Type B pancreatic cell (in vitro differentiated cells): Measurements from ENCODE around the gene GATB. TPM values are rescaled to one million over a fixed set of nuclear protein-coding genes. Genes with fewer than 3 reads are reported as not detected.

ENCODE experiments used
- DNase-seq: peaks from one replicate; pipeline ENCODE4 v3.0.0; 2021; ENCODE audit warnings: mixed read lengths; ENCODE audit not compliant: unreplicated experiment; ENCODE audit errors: extremely low spot score
- H3K27ac Mint-ChIP-seq: 2 replicates; pipeline ENCODE4 v1.8.0; 2021; ENCODE audit warnings: mild to moderate bottlenecking, mixed read lengths
- H3K27me3 Mint-ChIP-seq: 2 replicates; pipeline ENCODE4 v1.8.0; 2021; ENCODE audit warnings: mixed read lengths
- H3K36me3 Mint-ChIP-seq: 2 replicates; pipeline ENCODE4 v1.8.0; 2021; ENCODE audit warnings: mixed read lengths
- H3K4me1 Mint-ChIP-seq: one replicate; pipeline ENCODE4 v1.8.0; 2021; ENCODE audit warnings: mixed read lengths; ENCODE audit not compliant: unreplicated experiment
- H3K4me3 Mint-ChIP-seq: 2 replicates; pipeline ENCODE4 v1.8.0; 2021; ENCODE audit warnings: mild to moderate bottlenecking, mixed read lengths
- H3K9me3 Mint-ChIP-seq: 2 replicates; pipeline ENCODE4 v1.8.0; 2021; ENCODE audit warnings: mixed read lengths
- CTCF ChIP-seq: fragments of 200-600 bp; sonication (generic); conservative IDR thresholded peaks from 2 replicates; pipeline ENCODE4 v1.5.0; 2021; ENCODE audit warnings: antibody characterized with exemption, mild to moderate bottlenecking
- total RNA-seq: library from RNA; stranded (reverse); gene quantifications from 2 replicates; pipeline ENCODE4 v1.2.1, GENCODE V29; 2021; ENCODE audit warnings: low replicate concordance

Gene GATB
- total RNA-seq, 1 donor from 2014 or later, result 22.9 TPM

- no peak overlapping the region for H3K4me3 Mint-ChIP-seq
- TF ChIP-seq CTCF, result no peak
- no peak for DNase-seq
- H3K4me1 Mint-ChIP-seq, result peaks cover 21% of the 10 kb centered on the region
- H3K36me3 Mint-ChIP-seq, result no peaks in the 10 kb centered on the region
- no peaks in the 10 kb centered on the region for H3K27me3 Mint-ChIP-seq
- no peaks in the 10 kb centered on the region for H3K9me3 Mint-ChIP-seq
- no peak overlapping the region for H3K27ac Mint-ChIP-seq
These were observed 92.0 kb downstream of the GATB start for GRCh38 chr4:151668689-151669402.

GRCh38 chr4:151667666-151668065 lies 93.1 kb downstream of the GATB start:
- no peaks in the 10 kb centered on the region for H3K9me3 Mint-ChIP-seq
- DNase-seq, result no peak
- H3K36me3 Mint-ChIP-seq, result peaks cover 5% of the 10 kb centered on the region
- no peaks in the 10 kb centered on the region for H3K27me3 Mint-ChIP-seq
- no peak overlapping the region for H3K4me3 Mint-ChIP-seq
- no peak overlapping the region for H3K27ac Mint-ChIP-seq
- H3K4me1 Mint-ChIP-seq, result peaks cover 21% of the 10 kb centered on the region
- no peak for TF ChIP-seq CTCF

- DNase-seq, result no peak
- H3K27me3 Mint-ChIP-seq, result no peaks in the 10 kb centered on the region
- H3K4me3 Mint-ChIP-seq, result no peak overlapping the region
- H3K9me3 Mint-ChIP-seq, result no peaks in the 10 kb centered on the region
- peaks cover 16% of the 10 kb centered on the region for H3K4me1 Mint-ChIP-seq
- H3K36me3 Mint-ChIP-seq, result peaks cover 5% of the 10 kb centered on the region
- no peak for TF ChIP-seq CTCF
- H3K27ac Mint-ChIP-seq, result no peak overlapping the region
These were observed 93.8 kb downstream of the GATB start for GRCh38 chr4:151667048-151667447.

- peaks cover 5% of the 10 kb centered on the region for H3K36me3 Mint-ChIP-seq
- no peak for TF ChIP-seq CTCF
- H3K27ac Mint-ChIP-seq, result no peak overlapping the region
- peaks cover 11% of the 10 kb centered on the region for H3K4me1 Mint-ChIP-seq
- no peak overlapping the region for H3K4me3 Mint-ChIP-seq
- H3K9me3 Mint-ChIP-seq, result no peaks in the 10 kb centered on the region
- no peaks in the 10 kb centered on the region for H3K27me3 Mint-ChIP-seq
- no peak for DNase-seq
These were observed 94.3 kb downstream of the GATB start for GRCh38 chr4:151666501-151666900.

GRCh38 chr4:151665785-151666127 lies 95.1 kb downstream of the GATB start:
- H3K27me3 Mint-ChIP-seq, result no peaks in the 10 kb centered on the region
- no peak for TF ChIP-seq CTCF
- H3K4me3 Mint-ChIP-seq, result no peak overlapping the region
- peaks cover 9% of the 10 kb centered on the region for H3K4me1 Mint-ChIP-seq
- no peak overlapping the region for H3K27ac Mint-ChIP-seq
- H3K36me3 Mint-ChIP-seq, result peaks cover 5% of the 10 kb centered on the region
- H3K9me3 Mint-ChIP-seq, result no peaks in the 10 kb centered on the region
- DNase-seq, result no peak
